Fibroblast of skin of back (primary cell): ENCODE measurements around the gene FIZ1. TPM values are rescaled to one million over a fixed set of nuclear protein-coding genes. Genes with fewer than 3 reads are reported as not detected.
A peak's percentile ranks its signal among the peaks of the same experiment; 100 is the strongest.

Experiments used
- DNase-seq: peaks from one replicate; pipeline ENCODE4 v3.0.0-alpha.2; 2013
- polyA plus RNA-seq, 2 experiments: library from polyadenylated mRNA; unstranded; fragments of 120-200 nt; gene quantifications; one replicate each; pipeline ENCODE4 v1.2.1, GENCODE V29; 2013; ENCODE audit not compliant: insufficient read length in 2 of 2

Gene FIZ1, protein sequence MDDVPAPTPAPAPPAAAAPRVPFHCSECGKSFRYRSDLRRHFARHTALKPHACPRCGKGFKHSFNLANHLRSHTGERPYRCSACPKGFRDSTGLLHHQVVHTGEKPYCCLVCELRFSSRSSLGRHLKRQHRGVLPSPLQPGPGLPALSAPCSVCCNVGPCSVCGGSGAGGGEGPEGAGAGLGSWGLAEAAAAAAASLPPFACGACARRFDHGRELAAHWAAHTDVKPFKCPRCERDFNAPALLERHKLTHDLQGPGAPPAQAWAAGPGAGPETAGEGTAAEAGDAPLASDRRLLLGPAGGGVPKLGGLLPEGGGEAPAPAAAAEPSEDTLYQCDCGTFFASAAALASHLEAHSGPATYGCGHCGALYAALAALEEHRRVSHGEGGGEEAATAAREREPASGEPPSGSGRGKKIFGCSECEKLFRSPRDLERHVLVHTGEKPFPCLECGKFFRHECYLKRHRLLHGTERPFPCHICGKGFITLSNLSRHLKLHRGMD
- polyA plus RNA-seq (2013, experiment 1 of 2; ENCODE audit: insufficient read length): 11.7 TPM
- polyA plus RNA-seq (2013, experiment 2 of 2; ENCODE audit: insufficient read length): 10.0 TPM

DNA sequence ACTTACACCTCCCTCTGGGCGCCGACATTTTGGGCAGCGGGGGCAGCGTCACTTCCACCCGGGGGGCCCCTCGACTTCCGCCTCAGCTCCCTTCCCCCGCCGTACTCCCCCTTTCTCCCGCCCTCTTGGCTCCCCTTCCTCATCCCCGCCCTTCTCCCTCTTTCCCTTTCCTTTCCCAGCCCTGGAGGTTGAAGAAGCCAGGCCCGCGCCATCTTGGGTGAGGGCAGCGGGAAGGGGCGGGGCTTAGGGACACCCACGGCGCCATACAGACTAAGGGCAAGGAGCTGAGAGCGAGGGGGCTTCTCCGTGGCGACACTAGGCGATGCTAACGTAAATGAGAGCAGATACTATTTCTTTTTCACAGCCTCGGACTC lies at the start of gene FIZ1:
FIZ1 (minus strand) TSS at position 50 of the 374 bp plus-strand sequence. CDS start 1,652 bp downstream, outside the sequence.
- DNase-seq: peak; percentile 99

DNA sequence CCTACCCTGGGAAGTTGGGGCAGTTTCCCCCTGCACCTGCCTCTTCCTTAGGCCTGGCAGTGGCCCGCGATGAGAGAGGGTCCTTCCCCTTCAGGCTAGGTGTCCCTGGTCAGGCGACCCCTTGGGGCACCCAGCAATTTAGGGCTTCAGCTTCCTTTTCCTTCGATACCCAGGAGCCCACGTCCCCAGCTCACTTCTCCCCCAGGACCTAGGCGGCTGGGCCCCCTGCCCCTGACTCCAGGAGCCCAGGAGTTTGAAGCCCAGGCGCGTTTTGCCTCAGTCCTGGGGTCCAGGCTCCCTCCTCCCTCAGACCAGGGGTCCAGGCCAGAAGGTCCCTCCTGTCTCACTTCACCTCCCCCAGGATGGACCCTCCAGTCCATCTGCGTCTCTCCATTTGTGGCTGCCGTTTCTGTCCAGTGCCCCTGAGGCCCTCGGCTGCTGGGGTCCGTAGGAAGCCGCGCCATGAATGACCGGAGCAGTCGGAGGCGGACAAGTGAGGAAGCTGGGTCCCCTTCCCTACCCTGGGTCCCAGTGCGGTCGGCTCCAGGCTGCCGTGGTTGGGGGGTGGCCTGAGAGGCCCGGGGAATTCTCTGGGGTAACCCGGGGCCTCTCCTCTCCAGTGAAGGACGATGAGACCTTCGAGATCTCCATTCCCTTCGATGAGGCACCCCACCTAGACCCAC lies 49.4 kb upstream of the FIZ1 start:
- no peak for DNase-seq

DNA sequence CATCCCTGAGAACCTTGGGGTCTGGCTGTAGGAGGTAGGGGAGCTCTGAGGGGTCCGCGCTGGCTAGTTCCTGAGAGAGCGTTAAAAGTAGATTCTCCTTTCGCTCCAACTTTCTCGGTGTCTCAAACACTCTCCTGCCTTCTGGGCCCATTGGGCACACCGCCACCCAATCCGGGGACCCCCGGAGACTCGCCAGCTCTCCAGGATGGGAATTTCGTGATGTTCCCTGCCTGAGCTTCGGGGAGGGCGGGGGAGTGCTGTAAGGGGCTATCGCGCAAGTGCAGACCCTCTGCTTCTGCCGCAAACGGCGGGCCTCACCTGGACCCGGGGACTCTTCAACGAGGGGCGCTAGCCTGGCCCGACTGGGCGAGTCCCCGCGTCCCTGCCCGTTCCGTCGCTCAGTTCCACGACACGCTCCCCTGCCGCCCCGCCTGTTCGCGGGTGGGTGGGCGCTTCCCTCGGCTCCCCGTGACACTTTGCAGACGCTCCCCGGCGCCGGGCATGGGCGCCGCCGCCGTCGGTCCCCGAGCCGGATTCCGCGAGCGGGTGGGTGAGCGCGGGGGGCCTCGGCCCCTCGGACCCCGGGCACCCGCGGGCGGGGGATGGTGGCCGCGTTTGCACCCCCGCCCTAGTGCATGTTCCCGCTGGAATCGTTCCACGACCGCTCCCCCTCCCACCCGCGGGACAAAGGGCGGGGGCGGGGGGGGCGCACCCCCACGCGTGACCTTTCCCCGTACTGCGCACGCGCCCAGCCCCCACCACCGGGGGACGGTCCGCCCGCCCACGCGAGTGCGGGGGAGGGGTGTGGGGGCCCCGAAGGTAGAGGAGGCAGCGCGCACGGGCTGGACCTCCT lies 48.6 kb upstream of the FIZ1 start, which contains the start of gene CCDC106:
CCDC106 (plus strand) TSS at position 481 of the 853 bp plus-strand sequence. CDS start 835 bp downstream, outside the sequence.
- DNase-seq: peak; percentile 78

DNA sequence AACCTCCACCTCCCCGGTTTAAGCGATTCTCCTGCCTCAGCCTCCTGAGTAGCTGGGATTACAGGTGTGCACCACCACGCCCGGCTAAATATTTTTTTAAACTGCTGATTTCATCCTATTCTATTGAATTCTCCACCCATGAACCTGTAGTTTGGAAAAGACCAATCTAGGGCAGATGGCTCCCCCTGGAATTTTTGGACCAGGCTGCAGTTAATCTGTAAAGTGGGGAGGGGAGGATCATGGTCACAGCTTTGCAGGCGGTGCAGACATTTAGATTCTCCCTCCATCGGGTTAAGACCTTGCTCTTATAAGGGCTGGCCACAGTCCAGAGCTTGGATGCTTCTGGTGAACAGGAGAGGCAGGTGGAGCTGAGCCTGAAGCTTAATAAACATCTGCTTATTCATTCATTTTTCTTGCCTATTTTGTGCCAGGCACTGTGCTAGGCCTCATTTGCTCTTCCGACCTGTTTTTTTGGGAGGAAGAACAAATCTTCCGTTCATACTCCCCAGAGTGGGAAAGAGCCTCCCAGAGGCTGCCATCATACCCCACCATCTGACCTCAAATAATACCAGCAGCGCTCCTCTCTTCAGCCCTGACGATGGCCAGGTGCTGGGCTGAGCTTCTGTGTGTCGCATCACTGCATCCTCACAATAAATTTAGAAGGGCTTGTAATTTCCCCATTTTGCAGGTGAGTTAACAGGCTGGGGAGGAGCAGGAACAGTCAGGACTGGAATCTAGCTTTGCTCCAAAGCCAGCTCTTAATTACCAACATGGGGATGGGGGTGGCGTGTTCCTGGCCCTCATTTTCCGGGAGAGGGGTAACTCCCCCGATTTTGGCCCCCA lies 47.8 kb upstream of the FIZ1 start:
- DNase-seq: no peak

DNA sequence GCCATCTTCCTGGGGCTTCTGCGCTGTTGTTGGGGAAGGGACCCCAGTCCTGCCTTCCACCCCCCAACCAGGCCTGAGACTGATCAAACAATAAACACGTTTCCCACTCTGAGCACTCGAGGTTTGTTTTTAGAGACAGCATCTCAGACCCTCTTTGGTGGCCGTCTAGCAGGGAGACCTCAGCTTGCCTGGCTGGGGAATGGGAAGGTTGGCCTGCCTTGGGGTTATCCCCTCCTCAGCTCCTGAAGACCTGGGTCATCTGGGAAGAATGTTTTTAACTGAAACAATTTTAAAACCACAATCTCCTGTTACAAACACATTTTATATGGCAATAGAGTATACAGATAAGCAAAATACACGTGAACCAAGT lies 46.2 kb upstream of the FIZ1 start:
- DNase-seq: no peak

DNA sequence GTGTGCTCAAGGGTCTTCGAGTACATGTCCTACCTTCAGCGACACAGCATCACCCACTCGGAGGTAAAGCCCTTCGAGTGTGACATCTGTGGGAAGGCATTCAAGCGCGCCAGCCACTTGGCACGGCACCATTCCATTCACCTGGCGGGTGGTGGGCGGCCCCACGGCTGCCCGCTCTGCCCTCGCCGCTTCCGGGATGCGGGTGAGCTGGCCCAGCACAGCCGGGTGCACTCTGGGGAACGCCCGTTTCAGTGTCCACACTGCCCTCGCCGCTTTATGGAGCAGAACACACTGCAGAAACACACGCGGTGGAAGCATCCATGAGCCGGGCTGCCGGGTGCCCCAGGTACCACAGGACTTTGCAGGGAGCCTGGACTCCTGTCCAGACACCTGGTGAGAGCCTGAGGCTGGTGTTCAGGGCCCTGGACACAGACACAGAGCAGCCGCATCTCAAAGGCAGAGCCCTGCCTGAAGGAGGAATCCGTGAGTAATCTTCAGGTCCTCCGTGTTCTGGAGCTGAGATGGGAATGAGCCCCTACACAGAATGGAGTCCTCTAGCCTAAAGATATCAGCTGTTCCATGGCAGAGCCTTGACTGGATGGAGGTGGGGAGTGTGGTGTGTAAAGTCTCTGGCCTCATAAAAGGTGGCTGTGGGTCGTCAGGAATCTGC lies 45.7 kb upstream of the FIZ1 start:
- DNase-seq: no peak

DNA sequence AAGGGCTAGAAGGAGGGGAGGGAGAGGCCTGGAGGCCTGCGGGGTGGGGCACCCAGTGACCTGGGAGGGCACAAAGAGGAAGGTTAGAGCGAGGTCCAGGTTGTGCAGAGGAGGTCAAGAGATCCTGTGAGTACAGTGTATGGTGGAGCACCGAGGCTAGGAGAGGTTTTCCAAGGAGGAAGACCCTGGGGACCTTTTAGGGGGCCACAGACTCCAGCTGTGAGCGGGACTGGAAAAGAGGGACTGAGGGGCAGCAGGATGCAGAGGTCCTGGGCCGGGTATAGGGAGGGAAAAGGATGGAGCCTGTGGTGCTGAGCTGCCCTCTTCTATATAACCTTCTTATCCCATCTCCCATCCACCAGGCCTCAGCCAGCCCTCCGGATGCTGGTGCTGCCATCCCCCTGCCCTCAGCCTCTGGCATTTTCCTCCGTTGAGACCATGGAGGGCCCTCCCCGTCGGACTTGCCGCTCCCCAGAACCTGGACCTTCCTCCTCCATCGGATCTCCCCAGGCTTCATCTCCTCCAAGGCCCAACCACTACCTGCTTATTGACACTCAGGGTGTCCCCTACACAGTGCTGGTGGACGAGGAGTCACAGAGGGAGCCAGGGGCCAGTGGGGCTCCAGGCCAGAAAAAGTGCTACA lies 45.0 kb upstream of the FIZ1 start:
- no peak for DNase-seq

DNA sequence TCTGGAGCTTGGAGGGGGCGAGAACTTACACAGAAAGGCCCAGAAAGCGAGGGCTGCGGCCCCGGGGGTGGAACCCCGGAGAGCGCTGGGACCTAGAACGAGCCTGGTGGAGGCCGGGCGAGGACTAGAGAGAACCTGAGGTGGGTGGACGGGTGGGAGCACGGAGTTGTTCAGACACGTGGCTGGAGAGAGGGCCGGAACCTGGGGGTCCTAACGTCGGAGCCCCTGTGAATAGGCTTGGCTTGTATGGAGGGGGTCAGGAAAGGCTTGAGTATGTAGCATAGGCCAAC lies 44.5 kb upstream of the FIZ1 start:
- DNase-seq: no peak

DNA sequence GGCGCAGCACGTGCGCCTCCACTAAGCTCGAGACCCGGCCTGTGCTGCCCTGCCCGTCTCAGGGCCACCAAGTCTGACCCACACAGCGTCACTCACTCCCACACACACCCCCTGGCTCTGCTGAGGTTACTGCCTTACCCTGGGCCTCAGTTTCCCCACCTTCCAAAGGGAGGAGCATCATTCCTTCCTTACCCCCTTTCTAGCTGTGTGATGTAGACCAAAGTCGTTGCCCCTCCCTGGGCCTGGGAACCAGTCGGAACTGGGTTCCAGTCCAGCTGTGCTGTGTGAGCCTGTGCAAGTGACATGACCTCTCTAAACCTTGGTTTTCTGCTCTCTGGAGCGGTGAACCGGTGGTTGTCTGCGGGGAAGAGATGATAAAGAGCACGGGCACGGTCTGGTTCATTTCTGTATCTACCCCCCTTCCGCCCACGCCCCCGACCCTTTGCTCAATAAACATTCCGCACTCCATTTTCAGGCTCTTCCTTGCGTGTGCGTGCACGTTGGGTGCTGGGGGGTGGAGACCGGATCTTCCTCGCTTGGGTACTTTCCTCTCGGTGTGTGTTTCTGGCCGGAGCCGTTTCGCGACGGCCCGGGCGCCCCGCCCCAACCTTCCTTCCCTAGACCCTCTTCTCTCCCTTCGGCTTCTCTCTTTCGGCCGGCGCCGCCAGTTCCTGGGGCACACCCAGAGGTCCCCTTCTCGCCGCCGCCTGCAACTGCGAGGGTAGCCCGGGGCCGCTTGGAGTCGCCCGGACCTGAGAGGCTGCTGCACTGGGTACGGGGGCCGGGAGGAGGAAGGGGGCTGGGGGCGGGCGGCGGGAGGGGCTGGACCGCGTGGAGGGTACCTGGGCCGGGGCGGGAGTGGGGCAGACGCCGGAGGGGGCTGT lies 43.9 kb upstream of the FIZ1 start, which contains the start of gene ZNF581:
ZNF581 (plus strand) TSS at position 647 of the 884 bp plus-strand sequence. CDS start 923 bp downstream, outside the sequence.
- DNase-seq: peak; percentile 74

DNA sequence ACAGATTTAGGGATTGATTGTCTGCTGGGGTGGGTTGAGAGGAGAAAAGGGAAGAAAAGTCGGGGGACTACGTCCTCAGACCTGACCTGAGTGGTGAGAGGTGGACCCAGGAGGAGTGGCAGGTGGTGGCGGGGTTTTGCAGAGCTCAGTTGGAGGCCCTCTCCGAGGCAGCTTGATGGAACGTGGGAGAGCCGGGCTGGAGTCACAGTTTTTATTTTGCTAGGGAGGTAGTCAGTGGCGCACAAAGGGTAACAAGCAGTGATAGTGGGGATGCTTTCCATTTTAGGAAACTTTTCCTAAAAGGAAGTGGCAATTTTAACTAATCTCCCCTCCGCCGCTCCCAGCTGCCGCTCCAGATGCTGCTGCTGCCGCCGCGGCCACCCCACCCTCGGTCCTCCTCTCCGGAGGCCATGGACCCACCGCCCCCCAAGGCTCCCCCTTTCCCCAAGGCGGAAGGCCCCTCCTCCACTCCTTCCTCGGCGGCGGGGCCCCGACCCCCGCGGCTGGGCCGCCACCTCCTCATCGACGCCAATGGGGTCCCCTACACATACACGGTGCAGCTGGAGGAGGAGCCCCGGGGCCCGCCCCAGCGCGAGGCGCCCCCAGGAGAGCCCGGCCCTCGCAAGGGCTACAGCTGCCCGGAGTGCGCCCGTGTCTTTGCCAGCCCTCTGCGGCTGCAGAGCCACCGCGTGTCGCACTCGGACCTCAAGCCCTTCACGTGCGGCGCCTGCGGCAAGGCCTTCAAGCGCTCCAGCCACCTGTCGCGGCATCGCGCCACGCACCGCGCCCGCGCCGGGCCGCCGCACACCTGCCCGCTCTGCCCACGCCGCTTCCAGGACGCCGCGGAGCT lies 43.1 kb upstream of the FIZ1 start:
- DNase-seq: peak; percentile 21

DNA sequence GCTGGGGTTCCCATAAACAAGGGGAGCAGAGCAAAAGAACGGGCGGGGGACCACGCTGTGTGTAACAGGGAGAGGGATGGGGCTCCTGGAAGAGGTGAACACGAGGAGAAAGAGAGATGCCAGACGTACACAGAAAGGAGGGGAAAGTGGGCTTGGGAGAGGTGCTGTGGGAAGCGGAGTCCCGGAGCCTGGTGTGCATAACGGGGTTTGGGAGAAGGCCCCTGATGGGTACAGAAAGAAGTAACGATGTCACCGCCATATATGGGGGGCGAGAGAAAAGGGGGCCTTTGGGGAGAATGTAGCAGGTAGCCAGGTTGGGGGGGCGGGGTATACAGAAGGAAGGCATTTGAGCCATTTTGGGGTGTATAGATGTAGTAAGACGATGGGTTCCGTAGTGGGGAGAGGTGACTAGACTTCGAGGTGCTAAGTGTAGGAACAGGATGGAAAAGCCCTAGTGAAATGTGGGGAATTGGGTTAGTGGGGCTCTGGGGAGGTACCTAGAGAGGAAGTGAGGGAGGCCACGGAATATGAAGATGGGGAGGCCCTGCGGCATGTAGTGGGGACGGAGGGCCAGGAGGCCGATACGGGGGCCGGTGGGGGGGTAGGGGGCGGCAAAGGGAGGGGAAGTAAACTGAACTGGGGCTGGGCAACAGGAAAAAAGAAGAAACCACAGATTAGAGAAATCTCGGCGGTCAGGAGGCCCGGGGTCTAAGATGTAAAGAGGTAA lies 42.3 kb upstream of the FIZ1 start:
- no peak for DNase-seq

DNA sequence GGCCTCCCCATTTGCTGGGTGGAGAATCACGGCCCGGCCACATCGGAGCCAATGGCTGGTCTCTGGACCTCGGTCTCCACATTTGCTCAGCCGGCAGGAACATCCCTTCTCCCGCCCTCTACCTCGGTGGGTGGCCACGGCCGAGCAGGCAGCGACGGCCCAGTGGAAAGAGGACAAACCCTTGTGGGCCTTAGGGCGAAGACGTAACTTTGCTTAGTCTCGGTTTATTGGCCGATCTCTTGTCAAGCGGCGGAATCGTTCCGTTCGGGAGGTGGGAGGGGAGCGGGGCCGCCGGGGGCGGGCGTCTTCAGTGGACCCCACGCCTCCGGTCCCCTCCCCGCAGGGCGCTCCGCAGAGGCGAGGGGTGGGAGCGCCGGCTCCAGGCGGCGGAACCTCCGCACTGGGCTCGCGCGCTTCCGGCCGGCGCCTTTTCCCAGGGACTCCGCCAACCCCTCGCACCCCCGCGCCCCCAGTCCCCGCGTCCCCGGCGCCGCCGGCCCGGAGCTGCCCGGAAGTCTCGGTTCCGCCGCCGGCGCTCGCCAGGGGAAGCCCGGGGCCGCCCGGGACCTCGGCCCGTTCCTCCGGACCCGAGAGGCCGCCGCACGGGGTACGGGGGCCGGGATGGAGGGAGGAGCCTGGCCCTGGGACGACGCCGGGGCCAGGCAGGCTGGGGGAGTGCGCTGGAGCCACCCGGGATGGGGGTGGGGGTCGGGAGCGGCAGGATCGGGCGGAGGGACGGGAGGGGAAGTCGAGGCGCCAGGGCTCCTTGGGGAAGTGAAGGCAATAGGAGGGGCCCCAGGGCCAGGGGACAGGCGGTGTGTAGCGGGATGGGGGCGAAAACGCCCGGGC lies 41.5 kb upstream of the FIZ1 start, which contains the start of gene ZNF580:
ZNF580 (plus strand) TSS at position 426 of the 849 bp plus-strand sequence. CDS start 1,507 bp downstream, outside the sequence.
- DNase-seq: peak; percentile 83

DNA sequence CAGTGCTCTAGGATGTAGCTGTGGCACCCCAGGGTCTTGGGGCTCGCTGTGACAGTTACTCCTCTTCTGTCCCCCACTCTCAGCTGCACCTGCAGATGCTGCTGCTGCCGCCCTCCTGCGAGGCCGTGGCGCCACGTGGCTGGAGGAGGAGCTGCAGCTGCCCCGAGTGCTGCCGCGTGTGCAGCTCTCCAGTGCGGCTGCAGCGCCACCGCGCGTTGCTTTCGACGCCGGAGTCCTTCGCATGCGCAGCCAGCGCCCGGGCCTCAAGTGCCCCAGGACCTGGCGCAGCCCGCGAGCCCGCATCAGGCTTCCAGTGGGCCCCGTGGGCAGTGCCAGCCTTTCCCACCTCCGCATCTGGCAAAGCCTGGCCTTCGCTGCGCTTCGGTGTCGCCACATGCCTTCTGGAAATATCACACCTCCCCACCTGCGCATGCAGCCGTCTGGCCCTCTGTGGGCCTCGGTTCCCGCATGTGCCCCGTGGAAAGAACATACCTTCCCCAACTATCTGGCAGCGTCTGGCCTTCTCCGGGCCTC lies 40.8 kb upstream of the FIZ1 start:
- peak; percentile 78 for DNase-seq

DNA sequence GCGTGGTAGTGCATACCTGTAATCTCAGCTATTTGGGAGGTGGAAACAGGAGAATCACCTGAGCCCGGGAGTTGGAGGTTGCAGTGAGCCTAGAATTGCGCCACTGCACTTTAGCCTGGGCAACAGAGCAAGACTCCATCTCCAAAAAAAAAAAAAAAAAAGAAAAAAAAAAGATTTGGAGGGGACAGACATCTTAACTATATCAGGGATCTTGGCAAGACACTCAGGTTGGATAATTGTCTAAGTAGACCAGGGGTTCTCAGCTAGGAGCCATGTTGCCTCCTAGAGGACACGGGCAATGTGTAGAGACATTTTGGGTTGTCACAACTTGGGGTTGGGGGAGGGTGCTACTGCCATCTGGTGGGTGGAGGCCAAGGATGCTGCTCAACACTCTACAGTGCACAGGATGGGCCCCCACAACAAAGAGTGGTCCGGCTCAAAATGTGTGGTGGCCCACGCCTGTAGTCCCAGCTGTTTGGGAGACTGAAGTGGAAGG lies 39.6 kb upstream of the FIZ1 start:
- peak; percentile 64 for DNase-seq

DNA sequence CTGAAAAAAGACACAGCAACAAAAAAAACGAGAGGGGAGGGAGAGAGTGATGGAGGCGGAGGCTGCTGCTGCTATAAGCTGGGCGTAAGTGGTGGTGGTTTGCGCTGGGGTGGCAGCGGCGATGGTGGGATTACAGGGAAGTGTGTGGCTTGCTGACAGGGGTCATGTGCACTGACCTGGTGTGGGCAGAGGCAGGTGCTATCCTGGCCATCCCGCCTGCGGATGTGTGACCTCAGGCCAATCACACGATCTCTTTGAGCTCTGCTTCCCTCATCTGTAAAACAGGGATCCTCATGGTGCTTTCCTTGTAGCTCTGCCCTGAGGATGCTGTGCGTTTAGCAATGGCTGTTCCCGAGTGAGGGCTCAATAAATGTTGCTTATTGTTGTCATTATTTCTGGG lies 38.2 kb upstream of the FIZ1 start:
- no peak for DNase-seq

DNA sequence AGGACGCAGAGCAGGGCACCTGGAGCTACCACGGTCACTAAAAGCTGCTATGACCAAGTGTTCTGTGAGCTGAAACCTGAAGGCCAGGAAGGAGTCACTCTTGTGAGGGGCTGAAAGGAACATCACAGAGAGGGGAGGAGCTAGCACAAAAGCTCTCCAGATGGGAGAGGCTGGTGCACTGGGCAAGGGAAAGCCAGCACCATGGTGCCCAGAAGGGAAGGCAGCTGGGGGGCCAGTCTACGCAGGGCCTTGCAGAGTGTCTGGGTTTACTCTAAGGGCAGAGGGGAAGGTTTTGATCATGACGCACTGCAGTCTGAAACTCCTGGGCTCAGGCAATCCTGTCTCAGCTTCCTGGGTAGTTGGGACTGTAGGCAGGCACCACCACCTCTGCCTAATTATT lies 37.4 kb upstream of the FIZ1 start:
- no peak for DNase-seq
